ENCODE data around the gene TMED7.
A peak's percentile ranks its signal among the peaks of the same experiment; 100 is the strongest.
"Not testable (repeated sequence)": the region's sequence is repeated elsewhere in the genome, so short reads cannot be mapped to it uniquely, and the experiment has no call there.

TMED7 gene

GRCh38 chr5:115625579-115626444 is at the start of gene TMED7:
TSS of gene TMED7 (minus strand) at chr5:115626036. CDS start at chr5:115625792, 244 bp downstream.
- peak; percentile 86 to 90 for DNase-seq

- not testable (repeated sequence) for DNase-seq
Measured at GRCh38 chr5:115674782-115675181, 48.9 kb upstream of the TMED7 start.

- no peak for DNase-seq
Measured at GRCh38 chr5:115673596-115673995, 47.8 kb upstream of the TMED7 start.

- no peak for DNase-seq
Measured at GRCh38 chr5:115671939-115672338, 46.1 kb upstream of the TMED7 start.

GRCh38 chr5:115666023-115666422 is 40.2 kb upstream of the TMED7 start:
- DNase-seq, result no peak

GRCh38 chr5:115661563-115661962 is 35.7 kb upstream of the TMED7 start:
- DNase-seq, result no peak

- DNase-seq, result no peak
Measured at GRCh38 chr5:115661101-115661500, 35.3 kb upstream of the TMED7 start.

GRCh38 chr5:115657881-115658233 is 32.0 kb upstream of the TMED7 start:
- no peak for DNase-seq

GRCh38 chr5:115657125-115657880 is 31.5 kb upstream of the TMED7 start:
- no peak for DNase-seq

GRCh38 chr5:115656404-115656803 is 30.6 kb upstream of the TMED7 start:
- no peak for DNase-seq

GRCh38 chr5:115655994-115656393 is 30.2 kb upstream of the TMED7 start:
- no peak for DNase-seq

- DNase-seq, result no peak
Measured at GRCh38 chr5:115649541-115649940, 23.7 kb upstream of the TMED7 start.

- no peak for DNase-seq
Measured at GRCh38 chr5:115648056-115648455, 22.2 kb upstream of the TMED7 start.

- DNase-seq, result not testable (repeated sequence)
Measured at GRCh38 chr5:115645386-115645785, 19.6 kb upstream of the TMED7 start.

GRCh38 chr5:115644046-115644445 is 18.2 kb upstream of the TMED7 start:
- DNase-seq, result no peak

- DNase-seq, result no peak
Measured at GRCh38 chr5:115641948-115642347, 16.1 kb upstream of the TMED7 start.

GRCh38 chr5:115640274-115640673 is 14.4 kb upstream of the TMED7 start:
- DNase-seq, result no peak

GRCh38 chr5:115639377-115639776 is 13.5 kb upstream of the TMED7 start:
- DNase-seq, result no peak

GRCh38 chr5:115637507-115637906 is 11.7 kb upstream of the TMED7 start:
- no peak for DNase-seq

GRCh38 chr5:115636008-115636407 is 10.2 kb upstream of the TMED7 start:
- no peak for DNase-seq

GRCh38 chr5:115634343-115635132 is 8.7 kb upstream of the TMED7 start:
- DNase-seq, result peak; percentile 32 to 47

- no peak for DNase-seq
Measured at GRCh38 chr5:115629903-115630302, 4.1 kb upstream of the TMED7 start.

GRCh38 chr5:115627295-115627865 is 1.5 kb upstream of the TMED7 start:
- no peak for DNase-seq
